ENCODE measurements around the gene ANKRD26. TPM values are rescaled to one million over a fixed set of nuclear protein-coding genes. Genes with fewer than 3 reads are reported as not detected.

ANKRD26 gene
- 7.2 and 7.8 TPM in 2 replicates for total RNA-seq

DNA sequence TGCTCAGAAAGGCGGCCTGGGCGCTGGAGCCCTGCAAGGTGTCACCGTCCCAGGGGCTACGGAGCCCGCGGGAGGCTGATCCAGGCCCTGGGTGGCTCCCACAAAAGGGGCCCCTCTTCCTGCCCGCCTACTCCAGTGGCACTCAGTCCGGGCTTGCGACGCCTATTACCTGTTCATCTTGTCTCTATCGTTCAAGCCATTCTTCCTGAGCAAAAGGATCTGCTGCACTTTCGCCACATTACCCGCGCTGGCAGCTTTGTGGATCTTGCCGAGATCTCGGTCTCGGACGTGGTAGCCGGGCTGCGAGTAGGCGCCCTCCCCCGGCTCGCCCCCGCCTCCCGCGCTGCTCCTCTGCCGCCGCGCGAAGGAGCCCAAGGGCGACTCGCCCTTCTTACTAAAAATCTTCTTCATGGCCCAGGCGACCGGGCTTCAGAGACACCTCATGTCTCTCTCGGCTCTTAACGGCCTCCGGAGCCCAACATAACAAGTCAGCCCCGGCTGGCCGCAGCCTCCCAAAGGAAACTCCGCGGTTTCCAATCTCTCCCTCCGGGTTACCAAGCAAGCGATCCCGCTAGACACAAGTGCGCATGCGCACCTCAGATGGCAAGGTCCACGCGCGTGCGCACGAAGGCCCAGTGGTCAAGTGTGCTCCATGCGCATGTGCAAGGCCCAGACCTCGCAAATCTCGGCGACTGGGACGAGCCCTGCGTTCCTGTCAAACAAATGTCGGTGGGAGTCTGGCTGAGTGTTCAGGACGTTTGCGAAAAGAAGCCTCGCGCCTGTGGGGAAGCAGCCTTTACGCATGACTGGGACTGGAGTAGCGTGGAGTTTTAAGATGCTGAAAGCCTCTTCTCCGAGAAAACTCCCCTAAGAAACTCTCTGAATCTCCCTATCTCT, at the start of gene ANKRD26:
Gene ANKRD26, minus strand, starts transcription at position 579 of the 897 bp plus-strand sequence. Its CDS starts 168 bp downstream, at position 411.

Other genes with a start within 250 kb of the ANKRD26 start
- 28.1 and 30.0 TPM in 2 replicates for gene ABI1, start 239.5 kb downstream of the ANKRD26 start, total RNA-seq
- 93.8 and 107 TPM in 2 replicates for gene YME1L1, start 53.9 kb upstream of the ANKRD26 start, total RNA-seq
- 7.2 and 11.3 TPM in 2 replicates for gene MASTL, start 54.9 kb upstream of the ANKRD26 start, total RNA-seq
- gene ACBD5, start 140.3 kb upstream of the ANKRD26 start, total RNA-seq: 18.7 and 19.2 TPM in 2 replicates

Data from endothelial cell of coronary artery (primary cell).